Measurements from ENCODE around the gene IL25. TPM values are rescaled to one million over a fixed set of nuclear protein-coding genes. Genes with fewer than 3 reads are reported as not detected.

Gene IL25
- total RNA-seq, 1 donor, result not detected

DNA sequence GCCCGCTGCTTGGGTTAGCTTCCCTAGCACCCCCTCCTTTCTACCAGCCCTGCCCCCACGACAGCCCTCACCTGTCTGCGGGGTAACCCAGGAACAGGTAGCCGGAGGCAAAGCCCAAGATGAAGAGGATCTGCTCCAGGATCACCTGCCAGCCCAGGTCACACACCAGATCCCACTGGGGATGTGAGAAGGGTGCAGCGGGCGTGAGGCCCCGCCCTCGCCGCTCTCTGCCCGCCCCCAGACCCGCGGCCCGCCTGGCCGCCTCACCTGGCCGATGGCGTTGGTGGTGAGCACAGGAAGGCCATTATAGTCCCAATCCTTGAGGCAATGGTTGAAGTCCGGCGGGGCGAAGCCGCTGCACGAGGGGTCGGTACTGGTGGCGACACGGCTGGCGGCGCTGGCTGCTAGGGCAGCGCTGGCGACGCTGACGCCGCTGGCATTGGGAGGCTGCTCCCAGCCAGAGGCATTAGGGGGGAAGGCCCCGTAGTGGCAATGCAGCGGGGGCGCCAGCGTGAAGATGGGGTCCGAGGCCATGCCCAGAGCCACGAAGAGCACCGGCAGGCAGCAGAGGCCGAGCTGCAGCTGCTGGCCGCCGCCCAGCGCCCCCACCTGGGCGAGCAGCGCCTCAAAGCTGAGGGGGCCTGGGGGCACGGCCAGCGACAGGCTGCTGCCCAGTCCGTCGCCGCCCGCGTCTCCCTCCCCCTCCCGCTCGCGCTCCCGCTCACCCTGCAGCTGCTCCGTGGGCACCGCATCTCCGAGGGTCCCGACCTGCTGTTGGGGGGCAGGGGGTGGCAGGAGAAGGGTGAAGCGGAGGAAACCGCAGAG is 20.7 kb upstream of the IL25 start:
- H3K9me3 ChIP-seq (ENCODE audit: low read depth, low read length), result no peaks in the 10 kb centered on the region
- peak overlapping the region; percentile 83 for H3K4me2 ChIP-seq (ENCODE audit: insufficient read depth, low read length)
- H4K20me1 ChIP-seq (ENCODE audit: insufficient read depth, low read length), result peaks cover 5% of the 10 kb centered on the region
- H3K36me3 ChIP-seq (ENCODE audit: insufficient read depth, low read length), result no peaks in the 10 kb centered on the region
- DNase-seq (ENCODE audit: insufficient read length, low spot score, missing footprints), result peak; percentile 85
- peak overlapping the region; percentile 79 for H3K4me3 ChIP-seq (ENCODE audit: insufficient read depth, low read length)
- H3K27ac ChIP-seq (ENCODE audit: low read depth, low read length), result no peak overlapping the region
- TF ChIP-seq, protein P1, sequence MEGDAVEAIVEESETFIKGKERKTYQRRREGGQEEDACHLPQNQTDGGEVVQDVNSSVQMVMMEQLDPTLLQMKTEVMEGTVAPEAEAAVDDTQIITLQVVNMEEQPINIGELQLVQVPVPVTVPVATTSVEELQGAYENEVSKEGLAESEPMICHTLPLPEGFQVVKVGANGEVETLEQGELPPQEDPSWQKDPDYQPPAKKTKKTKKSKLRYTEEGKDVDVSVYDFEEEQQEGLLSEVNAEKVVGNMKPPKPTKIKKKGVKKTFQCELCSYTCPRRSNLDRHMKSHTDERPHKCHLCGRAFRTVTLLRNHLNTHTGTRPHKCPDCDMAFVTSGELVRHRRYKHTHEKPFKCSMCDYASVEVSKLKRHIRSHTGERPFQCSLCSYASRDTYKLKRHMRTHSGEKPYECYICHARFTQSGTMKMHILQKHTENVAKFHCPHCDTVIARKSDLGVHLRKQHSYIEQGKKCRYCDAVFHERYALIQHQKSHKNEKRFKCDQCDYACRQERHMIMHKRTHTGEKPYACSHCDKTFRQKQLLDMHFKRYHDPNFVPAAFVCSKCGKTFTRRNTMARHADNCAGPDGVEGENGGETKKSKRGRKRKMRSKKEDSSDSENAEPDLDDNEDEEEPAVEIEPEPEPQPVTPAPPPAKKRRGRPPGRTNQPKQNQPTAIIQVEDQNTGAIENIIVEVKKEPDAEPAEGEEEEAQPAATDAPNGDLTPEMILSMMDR (IDR thresholded peaks at IDR 0.05; ENCODE audit: extremely low read depth, low read depth, low read length), result no peak
- no peaks in the 10 kb centered on the region for H3K79me2 ChIP-seq (ENCODE audit: insufficient read depth, low read length)
- H3K4me1 ChIP-seq (ENCODE audit: insufficient read depth, low read length), result peaks cover 7% of the 10 kb centered on the region
- H2AFZ ChIP-seq (ENCODE audit: low read length), result peak overlapping the region; percentile 30
- H3K27me3 ChIP-seq (ENCODE audit: insufficient read depth, low read length), result no peaks in the 10 kb centered on the region

GRCh38 chr14:23352506-23353432 is 19.8 kb upstream of the IL25 start, which contains the start of gene SLC22A17:
TSS of gene SLC22A17 (minus strand) at chr14:23352887.
- Histone ChIP-seq H3K27me3 (ENCODE audit: insufficient read depth, low read length) (no peaks in the 10 kb centered on the region), H3K4me3 (ENCODE audit: insufficient read depth, low read length) (peak within 1 kb of the TSS; percentile 79), H4K20me1 (ENCODE audit: insufficient read depth, low read length) (peaks cover 5% of the 10 kb centered on the region), H3K4me2 (ENCODE audit: insufficient read depth, low read length) (peak within 1 kb of the TSS; percentile 83), H2AFZ (ENCODE audit: low read length) (peak within 1 kb of the TSS; percentile 30), H3K36me3 (ENCODE audit: insufficient read depth, low read length) (peaks cover 6% of the 10 kb centered on the region), H3K79me2 (ENCODE audit: insufficient read depth, low read length) (no peaks in the 10 kb centered on the region), H3K4me1 (ENCODE audit: insufficient read depth, low read length) (peaks cover 7% of the 10 kb centered on the region), H3K9me3 (ENCODE audit: low read depth, low read length) (no peaks in the 10 kb centered on the region), H3K27ac (ENCODE audit: low read depth, low read length) (no peak within 1 kb of the TSS)
- TF ChIP-seq, protein P1 (IDR thresholded peaks at IDR 0.05; ENCODE audit: extremely low read depth, low read depth, low read length), result no peak
- DNase-seq (ENCODE audit: insufficient read length, low spot score, missing footprints), result peak; percentile 98

- H3K36me3 ChIP-seq (ENCODE audit: insufficient read depth, low read length), result peaks cover 12% of the 10 kb centered on the region
- H3K4me1 ChIP-seq (ENCODE audit: insufficient read depth, low read length), result peaks cover 7% of the 10 kb centered on the region
- peaks cover 5% of the 10 kb centered on the region for H4K20me1 ChIP-seq (ENCODE audit: insufficient read depth, low read length)
- DNase-seq (ENCODE audit: insufficient read length, low spot score, missing footprints), result peak; percentile 62
- no peaks in the 10 kb centered on the region for H3K79me2 ChIP-seq (ENCODE audit: insufficient read depth, low read length)
- H3K4me3 ChIP-seq (ENCODE audit: insufficient read depth, low read length), result no peak overlapping the region
- no peaks in the 10 kb centered on the region for H3K9me3 ChIP-seq (ENCODE audit: low read depth, low read length)
- H3K4me2 ChIP-seq (ENCODE audit: insufficient read depth, low read length), result peak overlapping the region; percentile 83
- no peaks in the 10 kb centered on the region for H3K27me3 ChIP-seq (ENCODE audit: insufficient read depth, low read length)
- H2AFZ ChIP-seq (ENCODE audit: low read length), result no peak overlapping the region
- no peak overlapping the region for H3K27ac ChIP-seq (ENCODE audit: low read depth, low read length)
- TF ChIP-seq, protein P1 (IDR thresholded peaks at IDR 0.05; ENCODE audit: extremely low read depth, low read depth, low read length), result no peak
Measured at GRCh38 chr14:23353433-23353780, 19.2 kb upstream of the IL25 start.

Data from osteoblast (primary cell).